ENCODE measurements around the gene DDRGK1. TPM values are rescaled to one million over a fixed set of nuclear protein-coding genes. Genes with fewer than 3 reads are reported as not detected.

Gene DDRGK1
- total RNA-seq, 2 donors from 2014 or later = 60.9 to 90.9 TPM

GRCh38 chr20:3202965-3203314 is 1.5 kb downstream of the DDRGK1 start:
- H3K27me3 ChIP-seq (replicated peaks; ENCODE audit: insufficient read depth) = no peaks in the 10 kb centered on the region
- no peak for TF ChIP-seq CTCF (IDR thresholded peaks at IDR 0.05)
- peaks cover 18% of the 10 kb centered on the region for H3K36me3 ChIP-seq
- H3K27ac ChIP-seq = peak overlapping the region; percentile 78 to 88
- peaks cover 3 to 15% of the 10 kb centered on the region in 2 donors for H3K4me1 ChIP-seq (ENCODE audit: control insufficient read depth in 1 of 2, low read depth in 2 of 2)
- ATAC-seq (ENCODE audit: insufficient number of reproducible peaks, low FRiP score, low read depth) (no peak), DNase-seq (ENCODE audit: low spot score) (no peak)
- H3K4me3 ChIP-seq = peak overlapping the region; percentile 84
- no peaks in the 10 kb centered on the region for H3K9me3 ChIP-seq

- H3K27me3 ChIP-seq (replicated peaks; ENCODE audit: insufficient read depth) = no peaks in the 10 kb centered on the region
- H3K4me3 ChIP-seq = no peak overlapping the region
- no peaks in the 10 kb centered on the region for H3K9me3 ChIP-seq
- DNase-seq (ENCODE audit: low spot score) (no peak), ATAC-seq (ENCODE audit: insufficient number of reproducible peaks, low FRiP score, low read depth) (no peak)
- TF ChIP-seq CTCF (IDR thresholded peaks at IDR 0.05) = no peak
- H3K4me1 ChIP-seq (ENCODE audit: control insufficient read depth in 1 of 2, low read depth in 2 of 2) = peaks cover 3 to 15% of the 10 kb centered on the region in 2 donors
- H3K36me3 ChIP-seq = peaks cover 33% of the 10 kb centered on the region
- H3K27ac ChIP-seq = no peak overlapping the region
Measured at GRCh38 chr20:3199976-3200755, 4.3 kb downstream of the DDRGK1 start.

- no peaks in the 10 kb centered on the region for H3K9me3 ChIP-seq
- H3K4me3 ChIP-seq = no peak overlapping the region
- DNase-seq (ENCODE audit: low spot score) = no peak
- peaks cover 43% of the 10 kb centered on the region for H3K36me3 ChIP-seq
- TF ChIP-seq CTCF (IDR thresholded peaks at IDR 0.05) = no peak
- H3K27ac ChIP-seq = no peak overlapping the region
- no peak for ATAC-seq (ENCODE audit: insufficient number of reproducible peaks, low FRiP score, low read depth)
- peaks cover 3 to 15% of the 10 kb centered on the region in 2 donors for H3K4me1 ChIP-seq (ENCODE audit: control insufficient read depth in 1 of 2, low read depth in 2 of 2)
- no peaks in the 10 kb centered on the region for H3K27me3 ChIP-seq (replicated peaks; ENCODE audit: insufficient read depth)
Measured at GRCh38 chr20:3199206-3199605, 5.3 kb downstream of the DDRGK1 start.

- H3K36me3 ChIP-seq = peaks cover 78% of the 10 kb centered on the region
- no peak for DNase-seq (ENCODE audit: low spot score)
Measured at GRCh38 chr20:3195590-3196237, 8.8 kb downstream of the DDRGK1 start.

More at GRCh38 chr20:3195590-3196237, 8.8 kb downstream of the DDRGK1 start:
- H3K27me3 ChIP-seq (replicated peaks; ENCODE audit: insufficient read depth) = no peaks in the 10 kb centered on the region
- no peak for ATAC-seq (ENCODE audit: insufficient number of reproducible peaks, low FRiP score, low read depth)
- no peak overlapping the region for H3K4me3 ChIP-seq
- H3K27ac ChIP-seq = no peak overlapping the region
- no peaks in the 10 kb centered on the region for H3K4me1 ChIP-seq (ENCODE audit: control insufficient read depth in 1 of 2, low read depth in 2 of 2)
- no peak for TF ChIP-seq CTCF (IDR thresholded peaks at IDR 0.05)
- H3K9me3 ChIP-seq = no peaks in the 10 kb centered on the region
